Neuronal stem cell (in vitro differentiated cells): ENCODE data around the gene INO80B.
"Not testable (repeated sequence)": the region's sequence is repeated elsewhere in the genome, so short reads cannot be mapped to it uniquely, and the experiment has no call there.

Experiments used
- DNase-seq: peaks from one replicate; pipeline ENCODE4 v3.0.0-alpha.2; 2013; ENCODE audit warnings: low spot score
- H2AFZ ChIP-seq: one replicate; pipeline ENCODE4 v1.6.1; 2013; ENCODE audit warnings: mild to moderate bottlenecking, low read length, inconsistent platforms
- H2AK5ac ChIP-seq: 2 replicates; pipeline ENCODE4 v1.6.1; 2013; ENCODE audit warnings: low read depth, mild to moderate bottlenecking, inconsistent platforms, low read length, moderate library complexity, mixed read lengths
- H2BK120ac ChIP-seq: 2 replicates; pipeline ENCODE4 v1.6.1; 2013; ENCODE audit warnings: low read depth, mild to moderate bottlenecking, inconsistent platforms, low read length, moderate library complexity, mixed read lengths
- H2BK12ac ChIP-seq: one replicate; pipeline ENCODE4 v1.6.1; 2013; ENCODE audit warnings: low read length, inconsistent platforms
- H2BK15ac ChIP-seq: 2 replicates; pipeline ENCODE4 v1.6.1; 2013; ENCODE audit warnings: mild to moderate bottlenecking, low read length, inconsistent platforms, mixed read lengths
- H2BK5ac ChIP-seq: one replicate; pipeline ENCODE4 v1.6.1; 2013; ENCODE audit warnings: inconsistent platforms, mild to moderate bottlenecking, low read length, moderate library complexity
- H3K14ac ChIP-seq: one replicate; pipeline ENCODE4 v1.6.1; 2013; ENCODE audit warnings: low read length, inconsistent platforms
- H3K18ac ChIP-seq: 2 replicates; pipeline ENCODE4 v1.6.1; 2013; ENCODE audit warnings: low read length, inconsistent platforms
- H3K23ac ChIP-seq: 2 replicates; pipeline ENCODE4 v1.6.1; 2013; ENCODE audit warnings: low read depth, mild to moderate bottlenecking, mixed read lengths, low read length, inconsistent platforms; ENCODE audit not compliant: poor library complexity
- H3K27ac ChIP-seq: replicated peaks from 3 replicates; pipeline ENCODE4 v1.5.1; 2013; ENCODE audit warnings: low read length, inconsistent platforms
- H3K27me3 ChIP-seq, 3 experiments: 2 replicates each; pipeline ENCODE4 v1.6.1; 2013; ENCODE audit warnings: low read length in 3 of 3, mild to moderate bottlenecking in 2 of 3, inconsistent platforms in 1 of 3, low read depth in 1 of 3, mixed read lengths in 1 of 3, moderate library complexity in 1 of 3; ENCODE audit not compliant: control insufficient read depth in 3 of 3, insufficient read depth in 3 of 3
- H3K36me3 ChIP-seq, 2 donors: replicated peaks in 1 of 2; 2 replicates each; pipeline ENCODE4 v1.6.1; 2013; ENCODE audit warnings: low read length in 2 of 2; ENCODE audit not compliant: control insufficient read depth in 2 of 2, insufficient read depth in 2 of 2
- H3K4ac ChIP-seq: 2 replicates; pipeline ENCODE4 v1.6.1; 2013; ENCODE audit warnings: inconsistent platforms, mild to moderate bottlenecking, low read length, moderate library complexity
- H3K4me1 ChIP-seq, 2 donors: 1 replicate in 1 of 2; 2 replicates in 1 of 2; pipeline ENCODE4 v1.6.1; 2013; ENCODE audit warnings: low read length in 2 of 2, low read depth in 1 of 2; ENCODE audit not compliant: control insufficient read depth in 2 of 2, insufficient read depth in 1 of 2
- H3K4me2 ChIP-seq: one replicate; pipeline ENCODE4 v1.6.1; 2013; ENCODE audit warnings: mild to moderate bottlenecking, low read length, inconsistent platforms; ENCODE audit not compliant: insufficient read depth, poor library complexity, severe bottlenecking
- H3K4me3 ChIP-seq, 2 donors: 2 replicates each; pipeline ENCODE4 v1.5.1; 2013; ENCODE audit warnings: low read length in 2 of 2, mild to moderate bottlenecking in 2 of 2, inconsistent platforms in 1 of 2, moderate library complexity in 1 of 2
- H3K79me1 ChIP-seq: one replicate; pipeline ENCODE4 v1.6.1; 2013; ENCODE audit warnings: low read depth, mild to moderate bottlenecking, inconsistent platforms, low read length, moderate library complexity
- H3K9ac ChIP-seq: one replicate; pipeline ENCODE4 v1.6.1; 2013; ENCODE audit warnings: mild to moderate bottlenecking, low read depth, low read length, inconsistent platforms; ENCODE audit not compliant: poor library complexity
- H3K9me3 ChIP-seq, 2 donors: replicated peaks in 1 of 2; 2 replicates each; pipeline versions ENCODE3 to v1.6.1; 2013; ENCODE audit warnings: low read length in 2 of 2, mild to moderate bottlenecking in 2 of 2, inconsistent platforms in 1 of 2, low read depth in 1 of 2, mixed read lengths in 1 of 2, moderate library complexity in 1 of 2; ENCODE audit not compliant: control insufficient read depth in 2 of 2, insufficient read depth in 1 of 2
- H4K8ac ChIP-seq: one replicate; pipeline ENCODE4 v1.6.1; 2013; ENCODE audit warnings: low read depth, mild to moderate bottlenecking, inconsistent platforms, low read length, moderate library complexity
- H4K91ac ChIP-seq: one replicate; pipeline ENCODE4 v1.6.1; 2013; ENCODE audit warnings: low read length, low read depth, mild to moderate bottlenecking, inconsistent platforms; ENCODE audit not compliant: poor library complexity
- WGBS, 2 donors: extraction: QIAGEN DNeasy Blood & Tissue Kit; methylation state at CpG; one replicate each; pipeline ENCODE4 v1.1.7; 2013; ENCODE audit warnings: missing lambda C conversion rate in 2 of 2, mixed read lengths in 1 of 2; ENCODE audit not compliant: insufficient read length in 2 of 2, insufficient replicate concordance in 1 of 2; ENCODE audit errors: extremely low coverage in 2 of 2; 5-methylcytosine and 5-hydroxymethylcytosine counted together

Gene INO80B

DNA sequence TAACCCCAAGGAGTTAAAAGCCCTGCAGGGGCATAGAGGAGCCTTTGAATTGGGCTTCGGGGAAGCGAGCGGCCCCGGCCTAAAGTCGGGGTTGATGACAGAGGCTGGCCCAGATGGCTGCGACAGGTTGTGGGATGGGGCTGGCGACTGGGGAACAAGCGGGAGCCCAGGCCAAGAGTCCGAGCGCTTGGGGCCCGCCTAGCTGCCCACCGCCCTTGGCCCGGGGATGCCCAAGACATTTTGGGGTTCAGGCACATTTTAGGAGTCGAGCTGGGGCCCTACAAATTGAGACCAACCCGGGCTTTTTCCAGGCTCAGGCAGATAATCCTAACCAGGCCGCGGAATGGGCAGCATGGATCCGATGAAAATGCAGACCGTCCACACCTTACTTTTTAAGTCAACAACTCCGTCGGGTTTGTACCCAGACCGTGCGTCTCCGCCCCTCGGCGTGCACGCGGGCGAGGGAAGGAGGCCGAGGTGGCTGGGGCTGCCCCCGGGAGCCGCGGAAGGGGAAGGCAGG lies 13.7 kb upstream of the INO80B start:
- H2BK5ac ChIP-seq, result peak overlapping the region; percentile 56
- no CpG with 5 or more reads among the region's 33 CpGs for WGBS, 2 donors
- H3K79me1 ChIP-seq, result peaks cover 6% of the 10 kb centered on the region
- peaks cover 0 to 15% (median 0%) of the 10 kb centered on the region in 3 experiments for H3K27me3 ChIP-seq
- H2AFZ ChIP-seq, result peak overlapping the region; percentile 96
- H2BK120ac ChIP-seq, result no peak overlapping the region
- peak overlapping the region; percentile 94 for H3K27ac ChIP-seq
- H3K36me3 ChIP-seq, result no peaks in the 10 kb centered on the region
- peak overlapping the region; percentile 62 for H2AK5ac ChIP-seq
- H2BK12ac ChIP-seq, result no peak overlapping the region
- H3K18ac ChIP-seq, result peak overlapping the region; percentile 96
- peak overlapping the region; percentile 70 for H3K23ac ChIP-seq
- DNase-seq, result peak; percentile 43
- no peak overlapping the region for H3K4ac ChIP-seq
- H4K8ac ChIP-seq, result no peak overlapping the region
- H3K4me3 ChIP-seq, result peak overlapping the region in 1 of 2 donors; percentile 78
- peaks cover 0 to 2% of the 10 kb centered on the region in 2 donors for H3K9me3 ChIP-seq
- H3K14ac ChIP-seq, result no peak overlapping the region
- H3K9ac ChIP-seq, result peak overlapping the region; percentile 90
- H3K4me2 ChIP-seq, result peak overlapping the region; percentile 95
- H3K4me1 ChIP-seq, result peaks cover 17 to 19% of the 10 kb centered on the region in 2 donors
- H4K91ac ChIP-seq, result no peak overlapping the region
- H2BK15ac ChIP-seq, result peak overlapping the region; percentile 96

DNA sequence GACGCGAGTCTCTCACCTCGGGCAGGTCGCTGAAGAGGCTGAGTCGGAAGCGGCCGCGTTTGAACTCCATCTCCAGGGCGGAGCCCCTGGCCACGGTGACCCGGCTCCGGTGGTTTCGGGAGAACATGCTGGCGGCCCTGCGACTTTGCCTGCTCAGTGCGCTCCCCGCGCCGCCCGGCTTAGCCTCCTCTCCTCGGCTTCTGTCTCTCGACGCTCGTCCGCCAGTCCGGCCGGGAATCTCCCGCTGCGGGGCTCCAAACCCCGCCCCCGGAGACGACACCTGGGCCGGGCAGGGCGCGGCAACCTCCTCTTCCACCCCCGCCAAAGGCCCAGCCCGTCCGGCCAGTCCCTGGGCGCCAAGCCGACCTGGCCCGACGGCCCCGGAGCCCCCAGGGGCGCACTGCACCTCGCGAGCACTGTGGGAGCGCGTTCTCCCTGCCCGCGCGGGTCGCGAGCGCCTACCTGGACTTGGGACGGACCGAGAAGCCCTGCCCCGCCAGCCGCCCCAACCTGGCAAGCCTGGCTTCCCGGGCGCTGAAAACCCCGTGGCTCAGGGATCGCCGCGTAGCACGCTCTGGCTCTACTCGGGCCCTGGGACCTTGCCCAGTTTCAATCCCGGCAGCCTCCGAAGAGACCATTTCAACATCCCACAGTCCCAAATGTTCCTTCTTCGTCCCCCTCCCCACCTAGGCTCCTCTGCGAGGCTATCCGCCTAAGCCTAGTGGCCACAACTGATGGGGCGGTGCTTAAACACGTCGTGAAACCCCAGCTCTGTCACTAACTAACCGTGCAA lies 13.0 kb upstream of the INO80B start, which contains the start of gene RTKN:
Gene RTKN, minus strand, starts transcription at position 248 of the 793 bp plus-strand sequence. Its CDS starts 121 bp downstream, at position 127.
- H2AFZ ChIP-seq, result peak within 1 kb of the TSS; percentile 96
- H4K8ac ChIP-seq, result no peak within 1 kb of the TSS
- no CpG with 5 or more reads among the region's 75 CpGs for WGBS, 2 donors
- H3K23ac ChIP-seq, result peak within 1 kb of the TSS; percentile 81
- H2BK5ac ChIP-seq, result peak within 1 kb of the TSS; percentile 56
- H3K9me3 ChIP-seq, result peaks cover 0 to 2% of the 10 kb centered on the region in 2 donors
- H3K4ac ChIP-seq, result no peak within 1 kb of the TSS
- peaks cover 17 to 19% of the 10 kb centered on the region in 2 donors for H3K4me1 ChIP-seq
- DNase-seq, result peak; percentile 50
- H3K14ac ChIP-seq, result no peak within 1 kb of the TSS
- peak within 1 kb of the TSS; percentile 59 to 78 for H3K4me3 ChIP-seq
- H2AK5ac ChIP-seq, result peak within 1 kb of the TSS; percentile 62
- peak within 1 kb of the TSS; percentile 65 for H2BK120ac ChIP-seq
- peak within 1 kb of the TSS; percentile 96 for H2BK15ac ChIP-seq
- peaks cover 0 to 15% (median 0%) of the 10 kb centered on the region in 3 experiments for H3K27me3 ChIP-seq
- no peak within 1 kb of the TSS for H4K91ac ChIP-seq
- H3K36me3 ChIP-seq, result no peaks in the 10 kb centered on the region
- no peak within 1 kb of the TSS for H2BK12ac ChIP-seq
- peak within 1 kb of the TSS; percentile 90 for H3K9ac ChIP-seq
- peaks cover 6% of the 10 kb centered on the region for H3K79me1 ChIP-seq
- peak within 1 kb of the TSS; percentile 94 for H3K27ac ChIP-seq
- peak within 1 kb of the TSS; percentile 95 for H3K4me2 ChIP-seq
- peak within 1 kb of the TSS; percentile 96 for H3K18ac ChIP-seq

- WGBS, 2 donors, result no CpG with 5 or more reads among the region's 16 CpGs
- not testable (repeated sequence) for H2BK120ac ChIP-seq, H3K9me3 ChIP-seq, H2AK5ac ChIP-seq, H3K18ac ChIP-seq, H4K8ac ChIP-seq, H3K36me3 ChIP-seq, H4K91ac ChIP-seq, H3K4ac ChIP-seq, H3K79me1 ChIP-seq, H2AFZ ChIP-seq, DNase-seq, H3K23ac ChIP-seq, H3K27ac ChIP-seq, H2BK12ac ChIP-seq, H2BK15ac ChIP-seq, H3K14ac ChIP-seq, H3K4me3 ChIP-seq
- peaks cover 17 to 19% of the 10 kb centered on the region in 2 donors for H3K4me1 ChIP-seq
- H3K4me2 ChIP-seq, result peak overlapping the region; percentile 95
- H2BK5ac ChIP-seq, result peak overlapping the region; percentile 39
- peaks cover 0 to 15% (median 0%) of the 10 kb centered on the region in 3 experiments for H3K27me3 ChIP-seq
- H3K9ac ChIP-seq, result peak overlapping the region; percentile 54
Measured at GRCh38 chr2:74442483-74443297, 12.2 kb upstream of the INO80B start.
